GM21367 (cell line): ENCODE results near the gene MED9.

Experiments used
- ATAC-seq: cut with Tn5 transposase; IDR thresholded peaks from one replicate; pipeline ENCODE4 v1.9.1; 2021; ENCODE audit not compliant: unreplicated experiment

The MED9 gene

GRCh38 chr17:17503566-17504130 lies 26.8 kb downstream of the MED9 start:
- no peak for ATAC-seq

DNA sequence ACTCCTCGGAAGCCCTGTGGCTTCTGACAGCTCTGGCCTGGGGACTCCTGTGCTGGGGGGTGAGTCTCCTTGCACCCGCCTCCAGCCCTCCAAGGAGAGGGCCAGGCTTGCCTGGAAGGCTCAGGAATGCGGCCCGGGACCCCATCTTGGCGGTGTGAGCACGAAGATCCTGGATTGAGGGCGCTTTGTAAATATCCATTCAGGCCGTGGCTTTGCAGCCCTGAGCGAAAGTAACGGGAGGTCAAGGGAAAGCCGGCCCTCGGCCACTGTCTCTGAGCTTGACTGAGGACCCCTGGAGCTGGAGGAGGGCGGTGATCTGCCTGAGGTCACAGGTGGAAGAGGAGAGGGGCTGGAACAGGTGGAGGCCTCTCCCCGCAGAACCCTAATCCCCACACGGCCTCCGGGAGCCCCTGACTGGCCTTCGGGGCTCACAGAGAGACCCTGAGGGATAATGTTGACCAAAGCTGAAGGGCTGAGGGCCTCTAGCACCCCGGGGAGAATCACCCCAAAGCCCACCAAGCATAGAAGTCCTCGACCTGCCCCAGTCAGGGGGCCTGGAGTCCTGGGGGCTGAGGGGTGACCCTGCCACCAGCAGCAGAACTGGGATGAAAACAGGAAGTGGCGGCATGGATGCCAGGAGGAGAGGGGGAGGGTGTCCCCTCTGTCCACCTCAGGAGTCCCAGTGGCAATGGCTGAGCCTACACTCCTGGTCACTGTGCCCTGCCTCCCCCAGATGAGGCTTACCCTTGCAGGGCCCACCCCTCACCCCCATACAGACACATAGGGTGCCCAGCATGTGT lies 27.7 kb downstream of the MED9 start:
- no peak for ATAC-seq

- ATAC-seq, result no peak
Observed at GRCh38 chr17:17505151-17505550, 28.4 kb downstream of the MED9 start.

GRCh38 chr17:17505610-17506171 lies 28.9 kb downstream of the MED9 start:
- ATAC-seq, result no peak

GRCh38 chr17:17506181-17506741 lies 29.5 kb downstream of the MED9 start:
- no peak for ATAC-seq

DNA sequence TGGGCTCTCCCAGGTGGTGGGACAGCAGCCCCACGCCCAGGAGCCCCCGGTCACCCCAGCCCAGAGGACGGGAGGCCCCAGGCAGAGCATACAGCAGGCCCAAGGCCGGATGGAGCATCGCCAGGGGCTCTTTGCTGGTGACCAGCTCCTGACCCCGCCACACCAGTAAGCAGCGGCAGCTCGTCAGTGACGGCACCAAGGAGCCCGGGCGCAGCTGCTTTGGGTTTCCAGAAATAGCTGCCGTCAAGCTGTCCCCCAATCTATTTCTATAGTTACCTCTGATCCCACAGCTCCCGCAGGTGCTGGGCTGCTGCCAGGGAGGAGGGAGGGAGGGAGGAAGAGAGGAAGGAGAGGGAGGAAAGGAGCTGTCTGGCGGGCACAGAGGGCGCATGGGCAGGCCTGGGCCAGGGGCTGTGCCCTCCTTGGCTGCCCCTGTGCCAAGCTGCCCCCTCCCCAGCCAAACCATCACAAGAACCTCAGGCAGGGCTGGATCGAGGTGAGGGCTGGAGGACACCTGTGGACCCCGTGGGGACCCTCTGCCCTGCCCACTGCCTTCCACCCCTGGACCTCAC lies 30.2 kb downstream of the MED9 start:
- no peak for ATAC-seq

DNA sequence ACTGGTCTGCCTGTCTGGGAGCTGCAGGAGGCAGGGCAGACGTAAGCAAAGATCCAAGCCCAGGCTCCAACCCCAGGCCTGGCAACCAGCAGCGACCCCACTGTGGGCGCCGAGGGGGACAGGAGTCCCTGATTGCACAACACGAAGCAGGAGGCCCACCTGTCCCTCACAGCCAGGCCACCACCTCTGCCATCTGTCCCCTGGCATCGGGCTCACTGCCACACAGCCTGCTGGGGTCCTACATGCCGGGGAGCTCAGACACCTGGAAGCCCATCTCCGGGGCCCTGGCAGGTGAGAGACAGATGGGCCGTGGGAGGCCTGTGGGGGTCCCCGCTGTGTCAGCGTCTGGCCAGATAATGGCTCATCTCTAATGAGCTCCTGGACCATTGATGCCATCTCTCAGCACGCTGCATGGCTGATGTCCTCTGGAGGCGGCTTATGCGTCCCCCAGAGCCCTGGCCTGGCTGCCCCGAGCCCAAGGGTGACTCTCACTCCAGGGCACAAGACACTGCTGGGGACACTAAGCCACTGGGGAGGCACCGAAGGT lies 30.7 kb downstream of the MED9 start:
- no peak for ATAC-seq

DNA sequence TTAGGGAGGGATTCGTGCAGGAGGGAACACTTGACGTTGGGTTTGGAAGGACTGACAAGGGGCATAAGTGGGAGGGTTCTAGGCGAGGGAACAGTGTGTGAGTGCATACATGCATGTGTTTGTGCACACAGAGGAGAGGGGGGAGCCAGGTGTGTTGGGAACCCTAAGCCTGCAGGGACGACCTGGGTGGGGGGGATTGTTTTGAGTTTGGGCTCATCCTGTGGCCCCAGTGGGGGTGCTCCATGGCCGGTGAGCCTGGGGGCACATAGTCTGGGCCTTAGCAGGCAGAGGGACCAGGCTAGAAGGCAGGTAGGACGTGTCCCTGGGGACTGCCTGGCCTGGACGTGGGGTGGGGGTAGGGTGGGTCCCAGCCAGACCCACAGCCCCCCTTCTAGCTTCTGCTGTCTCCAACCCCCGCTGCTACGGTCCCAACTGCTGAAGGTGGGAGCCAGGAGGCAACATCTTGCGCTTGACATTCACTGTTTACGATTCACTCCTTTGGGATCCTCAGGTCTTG lies 31.3 kb downstream of the MED9 start:
- ATAC-seq, result no peak

- ATAC-seq, result no peak
Observed at GRCh38 chr17:17508646-17509591, 32.1 kb downstream of the MED9 start.

DNA sequence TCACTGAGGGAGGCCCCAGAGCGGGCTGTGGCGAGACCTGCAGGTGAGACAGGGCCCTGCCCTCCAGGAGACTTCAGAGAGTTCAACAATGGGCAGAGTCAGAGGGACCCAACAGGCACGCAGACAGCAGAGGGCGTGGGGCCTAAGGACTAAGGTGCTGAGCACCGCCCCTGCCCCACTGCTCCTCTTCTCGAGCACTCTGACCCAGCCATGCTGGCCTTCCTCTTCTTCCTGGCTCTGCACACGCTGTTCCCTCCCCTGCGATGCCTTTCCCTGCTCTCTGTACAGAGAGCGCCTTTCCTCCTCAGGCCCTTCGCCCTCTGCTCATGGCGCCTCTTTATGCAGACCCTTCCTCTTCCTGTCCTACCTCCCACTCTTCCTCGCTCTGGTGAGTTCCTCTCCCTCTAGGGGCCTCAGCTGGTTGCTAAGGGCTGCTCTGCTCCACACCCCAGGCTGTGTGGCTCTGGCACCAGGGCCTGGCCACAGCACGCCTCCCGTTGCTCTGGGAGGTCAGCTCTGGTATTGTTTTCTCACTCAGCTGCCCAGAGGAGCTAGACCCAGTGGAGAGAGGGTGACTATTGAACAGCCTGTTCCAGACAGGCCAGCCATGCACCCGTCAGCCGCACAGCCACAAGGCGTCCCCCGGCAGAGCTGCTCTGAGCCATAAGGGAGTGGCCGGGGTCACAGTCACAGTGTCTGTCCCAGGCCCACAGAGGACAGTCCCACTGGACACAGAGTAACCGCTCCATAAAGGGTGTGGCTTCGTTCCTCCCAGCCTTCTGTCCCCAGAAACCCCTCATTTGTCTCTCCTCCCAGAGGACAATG lies 33.0 kb downstream of the MED9 start:
- no peak for ATAC-seq

DNA sequence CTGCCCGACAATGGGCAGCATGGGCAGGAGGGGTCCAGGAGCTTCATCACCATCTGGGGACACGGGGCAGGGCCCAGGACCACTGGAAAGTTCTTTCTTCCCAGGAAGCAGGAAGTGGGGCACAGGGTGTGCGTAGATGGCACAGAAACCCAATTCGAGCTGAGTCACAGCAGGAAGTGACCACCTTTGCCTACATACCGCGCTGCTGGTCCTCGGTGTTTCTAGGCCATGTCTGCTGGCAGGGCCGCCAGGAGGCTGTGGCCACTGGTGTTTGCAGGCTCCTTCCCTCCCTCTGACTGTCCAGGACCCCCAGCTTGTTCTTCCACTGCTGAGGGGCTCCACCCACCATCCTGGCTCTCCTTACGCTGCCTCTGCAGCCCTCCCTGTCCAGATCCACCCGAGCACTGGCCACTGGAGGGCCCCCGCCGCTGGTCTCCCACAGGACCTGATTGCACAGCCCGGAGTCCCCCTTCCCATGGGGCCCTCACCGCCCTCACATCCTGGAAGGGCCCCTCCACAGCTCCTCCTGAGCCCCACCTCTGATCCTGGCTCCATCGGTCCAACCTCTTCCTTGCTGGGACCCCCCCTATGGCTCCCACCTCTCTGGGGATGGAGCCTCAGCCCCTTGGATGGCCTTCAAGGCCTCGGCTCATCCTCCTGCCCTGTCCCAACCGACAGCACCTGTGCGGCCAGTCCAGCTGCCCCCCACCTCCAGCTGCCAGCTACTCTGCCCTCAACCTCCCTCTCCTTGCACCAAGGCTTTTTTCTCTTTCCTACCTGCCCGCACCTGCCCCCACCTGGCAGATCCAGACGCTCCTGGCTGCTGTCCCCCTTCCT lies 33.9 kb downstream of the MED9 start:
- no peak for ATAC-seq

DNA sequence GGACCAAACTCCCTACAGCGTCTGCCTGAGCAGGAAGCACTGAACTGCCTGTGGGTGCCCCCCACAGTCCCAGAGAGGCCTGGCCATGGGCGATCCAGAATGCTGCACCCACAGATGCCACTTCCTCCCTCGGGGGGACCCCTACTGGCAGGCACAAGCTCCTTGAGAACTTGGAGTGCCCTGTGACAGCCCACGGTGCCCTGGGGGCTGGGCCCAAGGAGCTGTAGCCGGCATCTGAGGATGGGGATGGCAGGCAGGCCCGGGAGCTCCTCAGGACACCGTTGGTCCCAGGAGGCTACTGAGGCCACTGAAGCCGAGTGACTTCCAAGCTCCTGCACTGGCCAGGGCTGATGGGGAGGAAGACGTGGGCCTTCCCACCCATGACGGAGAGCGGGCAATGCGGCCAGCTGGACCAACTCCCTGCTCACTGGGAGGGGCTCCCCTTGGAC lies 34.5 kb downstream of the MED9 start:
- ATAC-seq, result no peak

- no peak for ATAC-seq
Observed at GRCh38 chr17:17511881-17512858, 35.4 kb downstream of the MED9 start.

DNA sequence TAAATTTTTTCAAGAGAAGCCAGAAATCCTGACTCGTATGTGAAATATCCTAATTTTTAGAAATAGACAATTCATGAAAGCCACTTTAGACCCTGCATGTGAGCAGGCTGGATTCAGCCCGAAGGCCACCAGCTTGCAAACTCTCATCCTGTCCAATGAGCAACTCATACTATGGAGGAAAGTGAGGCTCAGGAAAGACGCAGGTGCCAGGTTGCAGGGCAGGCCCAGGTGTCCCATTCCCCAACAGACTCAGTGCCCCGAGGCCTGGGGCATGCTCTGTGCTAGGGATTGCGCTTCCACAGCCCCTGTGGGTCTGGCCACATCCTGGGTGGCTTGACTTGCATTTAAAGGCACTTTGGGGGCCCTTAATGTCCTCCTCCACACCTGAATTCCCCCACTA lies 36.1 kb downstream of the MED9 start:
- ATAC-seq, result no peak

- ATAC-seq, result no peak
Observed at GRCh38 chr17:17513626-17514025, 36.8 kb downstream of the MED9 start.

GRCh38 chr17:17514361-17514992 lies 37.7 kb downstream of the MED9 start:
- no peak for ATAC-seq
